Measurements from ENCODE around the gene SLC4A3. TPM values are rescaled to one million over a fixed set of nuclear protein-coding genes. Genes with fewer than 3 reads are reported as not detected.

SLC4A3 gene
- total RNA-seq, 1 experiment from 2014 or later: 23.0 TPM

DNA sequence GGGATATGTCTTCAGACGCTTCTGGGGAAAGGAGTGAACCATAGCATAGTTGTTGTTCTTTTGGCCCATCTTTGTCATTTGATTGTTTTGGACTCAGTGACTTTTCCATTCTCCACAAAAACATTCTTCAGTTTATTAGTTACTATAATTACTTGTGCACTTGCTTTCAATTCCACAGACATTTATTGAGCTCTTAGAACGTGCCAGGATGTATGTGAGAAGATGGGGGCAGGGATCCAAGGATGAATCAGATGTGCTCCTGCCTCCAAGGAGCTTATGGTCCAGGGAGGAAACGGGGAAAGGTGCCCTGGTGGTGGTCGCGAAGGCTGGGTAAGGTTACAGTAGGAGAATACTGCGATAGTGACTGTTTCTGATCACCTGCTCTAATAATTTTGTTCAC lies 6.9 kb upstream of the SLC4A3 start (continued):
- TF ChIP-seq CTCF (IDR thresholded peaks at IDR 0.05 in 2 of 3, conservative IDR thresholded peaks at IDR 0.05 in 1 of 3; ENCODE audit: borderline replicate concordance in 1 of 3, insufficient read depth in 1 of 3, low read depth in 2 of 3, low read length in 2 of 3) (no peak), ZFX (IDR thresholded peaks at IDR 0.05) (no peak), CEBPB (IDR thresholded peaks at IDR 0.05; ENCODE audit: low read depth) (no peak), TCF7L2 (IDR thresholded peaks at IDR 0.05; ENCODE audit: borderline replicate concordance, extremely low read depth, insufficient read depth, insufficient read length) (no peak), EGR1 (IDR thresholded peaks at IDR 0.05; ENCODE audit: low read depth) (no peak), RAD21 (IDR thresholded peaks at IDR 0.05; ENCODE audit: low read depth) (no peak), JUND (IDR thresholded peaks at IDR 0.05) (no peak), POLR2A (IDR thresholded peaks at IDR 0.05; ENCODE audit: borderline replicate concordance, extremely low read depth, insufficient read depth, insufficient read length) (no peak), FOSL1 (IDR thresholded peaks at IDR 0.05; ENCODE audit: low read depth) (no peak), ELF1 (IDR thresholded peaks at IDR 0.05; ENCODE audit: borderline replicate concordance, low read depth) (no peak), EZH2phosphoT487 (IDR thresholded peaks at IDR 0.05; ENCODE audit: borderline replicate concordance) (no peak)

DNA sequence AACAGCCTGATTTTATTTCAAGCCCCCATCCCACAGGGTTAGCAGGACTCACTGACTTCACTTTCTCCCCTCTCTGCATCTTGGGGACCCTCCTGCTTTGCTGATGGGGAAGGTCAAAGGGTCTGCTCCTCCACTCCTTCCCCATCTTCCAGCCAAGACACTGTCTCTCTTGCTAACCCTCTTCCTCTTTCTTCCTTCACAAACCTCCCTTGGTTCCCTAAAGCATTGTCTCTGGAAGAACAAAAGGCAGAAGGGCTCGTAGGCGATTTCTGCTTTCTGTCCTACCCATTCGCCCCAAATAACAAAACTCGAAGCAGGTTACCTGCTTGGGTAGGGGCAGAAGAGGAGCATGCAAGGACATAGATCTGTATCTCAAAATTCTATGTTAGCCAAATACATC lies 5.5 kb upstream of the SLC4A3 start:
- Histone ChIP-seq H3K9me2 (ENCODE audit: insufficient read depth) (no peaks in the 10 kb centered on the region), H3K36me3 (ENCODE audit: control insufficient read depth in 1 of 2, insufficient read depth in 2 of 2, low read length in 2 of 2) (no peaks in the 10 kb centered on the region), H3K4me2 (ENCODE audit: low read length) (no peak overlapping the region), H4K20me1 (ENCODE audit: insufficient read depth) (no peaks in the 10 kb centered on the region), H3K79me2 (ENCODE audit: insufficient read depth, low read length) (no peaks in the 10 kb centered on the region), H3K27ac (ENCODE audit: low read depth, low read length) (no peak overlapping the region), H3K9ac (ENCODE audit: low read length) (no peak overlapping the region), H3K4me1 (ENCODE audit: control insufficient read depth in 1 of 2, insufficient read depth in 2 of 2, low read length in 2 of 2) (peaks cover 3 to 7% of the 10 kb centered on the region in 2 experiments; a peak in 3 of 4 replicates), H3K27me3 (ENCODE audit: insufficient read depth, low read length) (no peaks in the 10 kb centered on the region), H3K4me3 (replicated peaks in 1 of 2; ENCODE audit: low read depth in 1 of 2, low read length in 2 of 2) (no peak overlapping the region), H2AFZ (ENCODE audit: low read depth, low read length, poor library complexity, severe bottlenecking) (no peak overlapping the region), H3K9me3 (ENCODE audit: control insufficient read depth in 1 of 2, insufficient read depth in 1 of 2, low read depth in 1 of 2, low read length in 2 of 2) (no peaks in the 10 kb centered on the region)
- no peak for DNase-seq (ENCODE audit: low read depth, low spot score)
- ChIA-PET RAD21 (ENCODE audit: low non-redundant PET in 1 of 2, low total read pairs in 2 of 2, uncharacterized antibody in 2 of 2, unreplicated experiment in 2 of 2) (no interaction called here), POLR2A (no interaction called here), CTCF (no interaction called here)
- no peak for ATAC-seq
- BruUV-seq (replicated peaks): no TSS peak
- intact Hi-C loops (cut with micrococcal nuclease): no loop called here
- TF ChIP-seq FOSL1 (IDR thresholded peaks at IDR 0.05; ENCODE audit: low read depth) (no peak), POLR2A (IDR thresholded peaks at IDR 0.05; ENCODE audit: borderline replicate concordance, extremely low read depth, insufficient read depth, insufficient read length) (no peak), ZFX (IDR thresholded peaks at IDR 0.05) (no peak), EGR1 (IDR thresholded peaks at IDR 0.05; ENCODE audit: low read depth) (no peak), POLR2AphosphoS5 (IDR thresholded peaks at IDR 0.05; ENCODE audit: low read depth, low read length) (no peak), ELF1 (IDR thresholded peaks at IDR 0.05; ENCODE audit: borderline replicate concordance, low read depth) (no peak), SIN3A (IDR thresholded peaks at IDR 0.05; ENCODE audit: low read depth) (no peak), ATF3 (IDR thresholded peaks at IDR 0.05) (no peak), JUND (IDR thresholded peaks at IDR 0.05) (no peak), SRF (IDR thresholded peaks at IDR 0.05; ENCODE audit: low read depth) (no peak), CEBPB (IDR thresholded peaks at IDR 0.05; ENCODE audit: low read depth) (no peak), EZH2 (IDR thresholded peaks at IDR 0.05) (no peak), CTCF (IDR thresholded peaks at IDR 0.05 in 2 of 3, conservative IDR thresholded peaks at IDR 0.05 in 1 of 3; ENCODE audit: borderline replicate concordance in 1 of 3, insufficient read depth in 1 of 3, low read depth in 2 of 3, low read length in 2 of 3) (no peak), YY1 (IDR thresholded peaks at IDR 0.05; ENCODE audit: extremely low read depth, insufficient replicate concordance, low read depth, low read length) (no peak), CBX3 (IDR thresholded peaks at IDR 0.05; ENCODE audit: low read depth) (no peak)
- TF ChIP-seq, protein P1, sequence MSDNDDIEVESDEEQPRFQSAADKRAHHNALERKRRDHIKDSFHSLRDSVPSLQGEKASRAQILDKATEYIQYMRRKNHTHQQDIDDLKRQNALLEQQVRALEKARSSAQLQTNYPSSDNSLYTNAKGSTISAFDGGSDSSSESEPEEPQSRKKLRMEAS (IDR thresholded peaks at IDR 0.05): no peak

All from HCT116 (cell line).